H1 (cell line): ENCODE results near the gene CEP68. TPM values are rescaled to one million over a fixed set of nuclear protein-coding genes. Genes with fewer than 3 reads are reported as not detected.

Source experiments
- CTCF ChIA-PET: fragments of 300-600 bp; sonication (Branson Sonifier 250); formaldehyde crosslinking; loops from one replicate; lab custom pipeline; 2021; ENCODE audit not compliant: partially characterized antibody; lab: Charles Lee
- POLR2A ChIA-PET: fragments of 300-600 bp; sonication (Branson Sonifier 250); formaldehyde crosslinking; loops from one replicate; lab custom pipeline; 2021; ENCODE audit warnings: inconsistent platforms; ENCODE audit not compliant: partially characterized antibody; lab: Charles Lee
- DNase-seq, 2 experiments: peaks; one replicate each; pipeline versions ENCODE4 v3.0.0 to v3.0.0-alpha.2; 2010 to 2022; ENCODE audit warnings: low spot score in 2 of 2, low read depth in 1 of 2, mixed read lengths in 1 of 2
- FAIRE-seq: peaks from 2 replicates; lab custom pipeline; 2011; peaks lifted over from hg19 to GRCh38; lab: Jason Lieb, UNC
- H2AFZ ChIP-seq: 2 replicates; pipeline ENCODE4 v1.8.1; 2012; ENCODE audit warnings: low read length, inconsistent platforms
- H2AK5ac ChIP-seq: 2 replicates; pipeline ENCODE4 v1.6.1; 2013; ENCODE audit warnings: low read depth, low read length
- H2BK120ac ChIP-seq: replicated peaks from 2 replicates; pipeline ENCODE3; 2013; ENCODE audit warnings: low read depth, low read length, inconsistent platforms
- H2BK12ac ChIP-seq: 2 replicates; pipeline ENCODE4 v1.6.1; 2013; ENCODE audit warnings: low read depth, low read length
- H2BK15ac ChIP-seq: 2 replicates; pipeline ENCODE4 v1.6.1; 2013; ENCODE audit warnings: low read length
- H2BK20ac ChIP-seq: 2 replicates; pipeline ENCODE4 v1.6.1; 2013; ENCODE audit warnings: low read length
- H2BK5ac ChIP-seq: 2 replicates; pipeline ENCODE4 v1.6.1; 2013; ENCODE audit warnings: low read depth, low read length
- H3K14ac ChIP-seq: 2 replicates; pipeline ENCODE4 v1.6.1; 2013; ENCODE audit warnings: inconsistent platforms; ENCODE audit not compliant: insufficient read length
- H3K18ac ChIP-seq: 2 replicates; pipeline ENCODE4 v1.6.1; 2013; ENCODE audit warnings: low read length; ENCODE audit errors: extremely low read depth
- H3K23ac ChIP-seq: 2 replicates; pipeline ENCODE4 v1.6.1; 2013; ENCODE audit warnings: inconsistent platforms; ENCODE audit not compliant: insufficient read length
- H3K23me2 ChIP-seq: 2 replicates; pipeline ENCODE4 v1.6.1; 2013; ENCODE audit warnings: low read depth, low read length
- H3K27ac ChIP-seq: 2 replicates; pipeline ENCODE4 v1.6.1; 2011; ENCODE audit warnings: low read depth, low read length, inconsistent platforms
- H3K27me3 ChIP-seq, 4 experiments: replicated peaks in 1 of 4; 1 replicate in 1 of 4; 2 replicates in 3 of 4; pipeline versions ENCODE4 v1.6.1 to v1.8.1; 2011 to 2013; ENCODE audit warnings: low read length in 3 of 4, mild to moderate bottlenecking in 3 of 4, inconsistent platforms in 2 of 4, mixed read lengths in 2 of 4, moderate library complexity in 1 of 4; ENCODE audit not compliant: control insufficient read depth in 3 of 4, insufficient read depth in 3 of 4; ENCODE audit errors: extremely low read depth in 1 of 4
- H3K36me3 ChIP-seq, 4 experiments: 2 replicates each; pipeline versions ENCODE4 v1.6.1 to v1.8.1; 2011 to 2013; ENCODE audit warnings: mild to moderate bottlenecking in 4 of 4, low read length in 3 of 4, moderate library complexity in 2 of 4, control low read depth in 1 of 4, inconsistent platforms in 1 of 4; ENCODE audit not compliant: insufficient read depth in 4 of 4, control insufficient read depth in 2 of 4
- H3K4ac ChIP-seq: replicated peaks from 2 replicates; pipeline ENCODE3; 2013; ENCODE audit warnings: low read length, low read depth, mixed read lengths, inconsistent platforms; ENCODE audit not compliant: insufficient read length
- H3K4me1 ChIP-seq, 4 experiments: replicated peaks in 1 of 4; 1 replicate in 1 of 4; 2 replicates in 3 of 4; pipeline versions ENCODE4 v1.6.1 to v1.8.1; 2011 to 2013; ENCODE audit warnings: low read length in 3 of 4, inconsistent platforms in 2 of 4, mixed read lengths in 1 of 4; ENCODE audit not compliant: insufficient read depth in 4 of 4, control insufficient read depth in 3 of 4
- H3K4me2 ChIP-seq, 2 experiments: 2 replicates each; pipeline versions ENCODE4 v1.6.1 to v1.8.1; 2011 to 2013; ENCODE audit warnings: low read depth in 2 of 2, low read length in 2 of 2, control low read depth in 1 of 2, inconsistent platforms in 1 of 2, mild to moderate bottlenecking in 1 of 2; ENCODE audit not compliant: insufficient read depth in 1 of 2
- H3K4me3 ChIP-seq, 4 experiments: fragments of 200-600, 300-600 bp in 1 of 4; sonication (generic), shearing (Covaris generic), sonication (Bioruptor Twin) in 1 of 4; 2 replicates each; pipeline versions ENCODE4 v1.5.1 to v1.8.1; 2011 to 2016; ENCODE audit warnings: low read length in 4 of 4, low read depth in 3 of 4, control low read depth in 2 of 4, inconsistent platforms in 2 of 4, mild to moderate bottlenecking in 2 of 4, mixed read lengths in 1 of 4, moderate library complexity in 1 of 4; ENCODE audit not compliant: insufficient read depth in 2 of 4; ENCODE audit errors: extremely low read depth in 1 of 4
- H3K56ac ChIP-seq: replicated peaks from 2 replicates; pipeline ENCODE3; 2013; ENCODE audit warnings: low read depth, mild to moderate bottlenecking, mixed read lengths, low read length, inconsistent platforms; ENCODE audit not compliant: insufficient read length
- H3K79me1 ChIP-seq: 2 replicates; pipeline ENCODE4 v1.6.1; 2013; ENCODE audit warnings: low read depth, low read length, control low read depth
- H3K79me2 ChIP-seq, 2 experiments: 2 replicates each; pipeline versions ENCODE4 v1.6.1 to v1.8.1; 2012 to 2013; ENCODE audit warnings: low read length in 2 of 2, mild to moderate bottlenecking in 2 of 2, inconsistent platforms in 1 of 2; ENCODE audit not compliant: insufficient read depth in 2 of 2, control insufficient read depth in 1 of 2
- H3K9ac ChIP-seq, 4 experiments: replicated peaks in 1 of 4; 1 replicate in 1 of 4; 2 replicates in 3 of 4; pipeline versions ENCODE4 v1.6.1 to v1.8.1; 2011 to 2013; ENCODE audit warnings: low read depth in 3 of 4, low read length in 3 of 4, control low read depth in 2 of 4, mild to moderate bottlenecking in 2 of 4, moderate library complexity in 2 of 4, inconsistent platforms in 1 of 4; ENCODE audit errors: extremely low read depth in 1 of 4
- H3K9me3 ChIP-seq, 2 experiments: 2 replicates each; pipeline versions ENCODE4 v1.6.1 to v1.8.1; 2012 to 2013; ENCODE audit warnings: mild to moderate bottlenecking in 2 of 2, moderate library complexity in 2 of 2, control low read depth in 1 of 2, inconsistent platforms in 1 of 2, low read depth in 1 of 2, low read length in 1 of 2, mixed read lengths in 1 of 2; ENCODE audit not compliant: insufficient read depth in 2 of 2
- H4K20me1 ChIP-seq, 2 experiments: replicated peaks in 1 of 2; 2 replicates each; pipeline versions ENCODE3 to v1.8.1; 2011 to 2013; ENCODE audit warnings: inconsistent platforms in 2 of 2, low read length in 2 of 2, mild to moderate bottlenecking in 1 of 2; ENCODE audit not compliant: insufficient read depth in 2 of 2, control insufficient read depth in 1 of 2
- H4K5ac ChIP-seq: 2 replicates; pipeline ENCODE4 v1.6.1; 2013; ENCODE audit warnings: low read length, low read depth, mixed read lengths, inconsistent platforms; ENCODE audit not compliant: insufficient read length
- H4K8ac ChIP-seq: 2 replicates; pipeline ENCODE4 v1.8.0; 2013; ENCODE audit warnings: mild to moderate bottlenecking, moderate library complexity, low read length, inconsistent platforms; ENCODE audit not compliant: insufficient read depth; ENCODE audit errors: extremely low read depth
- H4K91ac ChIP-seq: replicated peaks from 2 replicates; pipeline ENCODE3; 2013; ENCODE audit warnings: low read length, mixed read lengths, inconsistent platforms; ENCODE audit not compliant: insufficient read length
- EZH2 ChIP-seq: fragments of 200-600 bp; sonication (generic); IDR thresholded peaks from 2 replicates; pipeline ENCODE4 v1.7.1; 2012; ENCODE audit warnings: low read depth, mild to moderate bottlenecking, moderate library complexity, low read length, inconsistent platforms; ENCODE audit not compliant: severe bottlenecking
- NANOG ChIP-seq: IDR thresholded peaks from 2 replicates; pipeline ENCODE4 v1.6.1; 2011; ENCODE audit warnings: low read length, low read depth, mild to moderate bottlenecking, inconsistent platforms; ENCODE audit not compliant: insufficient read depth, poor library complexity, severe bottlenecking
- POU5F1 ChIP-seq: IDR thresholded peaks from 2 replicates; pipeline ENCODE4 v1.6.1; 2011; ENCODE audit warnings: low read depth, mild to moderate bottlenecking, low read length, moderate library complexity
- RXRA ChIP-seq: IDR thresholded peaks from 2 replicates; pipeline ENCODE4 v1.6.1; 2011; ENCODE audit warnings: low read depth, mild to moderate bottlenecking, low read length, moderate library complexity; ENCODE audit not compliant: insufficient read depth
- SP4 ChIP-seq: IDR thresholded peaks from 2 replicates; pipeline ENCODE4 v1.6.1; 2012; ENCODE audit warnings: low read length, inconsistent platforms
- TCF12 ChIP-seq: IDR thresholded peaks from 2 replicates; pipeline ENCODE4 v1.6.1; 2011; ENCODE audit warnings: low read depth, mild to moderate bottlenecking, low read length
- ZNF274 ChIP-seq: IDR thresholded peaks from 2 replicates; pipeline ENCODE4 v1.7.0; 2012; ENCODE audit warnings: low read length, borderline replicate concordance; ENCODE audit errors: extremely low read depth
- WGBS, 2 experiments: shearing (Covaris generic) in 1 of 2; methylation state at CpG; one replicate each; pipeline versions ENCODE4 v1.1.6 to v1.1.7; 2013 to 2015; ENCODE audit warnings: low lambda C conversion rate in 2 of 2, mixed read lengths in 2 of 2, inconsistent platforms in 1 of 2, low coverage in 1 of 2, missing lambda C conversion rate in 1 of 2; ENCODE audit not compliant: insufficient replicate concordance in 2 of 2, insufficient coverage in 1 of 2, insufficient read length in 1 of 2; ENCODE audit errors: extremely low coverage in 1 of 2, missing lambda C conversion rate in 1 of 2; 5-methylcytosine and 5-hydroxymethylcytosine counted together
- polyA plus RNA-seq, 7 experiments: library from polyadenylated mRNA; depleted of rRNA in 3 of 7; stranded (reverse) in 5 of 7; unstranded in 2 of 7; fragments of >200 nt in 5 of 7; fragments of 200-250 nt in 2 of 7; gene quantifications; 1 replicate in 5 of 7; 2 replicates in 1 of 7; 4 replicates in 1 of 7; pipeline versions ENCODE4 v1.2.1 to v1.2.3, GENCODE V29; 2011 to 2013; ENCODE audit warnings: missing spikeins in 2 of 7, mixed read lengths in 2 of 7
- total RNA-seq: library from RNA; stranded (reverse); fragmentation: NEBNext Ultra II Directional; extraction: Animal tissue kit (Norgen Biotek cat#: 25700); gene quantifications from 2 replicates; pipeline ENCODE4 v1.2.1, GENCODE V29; 2021
- TF ChIP-seq, protein P1 (sequence below): IDR thresholded peaks from 2 replicates; pipeline ENCODE4 v1.6.1; 2012; ENCODE audit warnings: inconsistent platforms

CEP68 gene
- total and polyA plus RNA-seq, 2 of the 8 experiments (the other 6 are each of a cell fraction or from before 2014, with no cell fraction given), result 23.2 to 24.7 TPM

DNA sequence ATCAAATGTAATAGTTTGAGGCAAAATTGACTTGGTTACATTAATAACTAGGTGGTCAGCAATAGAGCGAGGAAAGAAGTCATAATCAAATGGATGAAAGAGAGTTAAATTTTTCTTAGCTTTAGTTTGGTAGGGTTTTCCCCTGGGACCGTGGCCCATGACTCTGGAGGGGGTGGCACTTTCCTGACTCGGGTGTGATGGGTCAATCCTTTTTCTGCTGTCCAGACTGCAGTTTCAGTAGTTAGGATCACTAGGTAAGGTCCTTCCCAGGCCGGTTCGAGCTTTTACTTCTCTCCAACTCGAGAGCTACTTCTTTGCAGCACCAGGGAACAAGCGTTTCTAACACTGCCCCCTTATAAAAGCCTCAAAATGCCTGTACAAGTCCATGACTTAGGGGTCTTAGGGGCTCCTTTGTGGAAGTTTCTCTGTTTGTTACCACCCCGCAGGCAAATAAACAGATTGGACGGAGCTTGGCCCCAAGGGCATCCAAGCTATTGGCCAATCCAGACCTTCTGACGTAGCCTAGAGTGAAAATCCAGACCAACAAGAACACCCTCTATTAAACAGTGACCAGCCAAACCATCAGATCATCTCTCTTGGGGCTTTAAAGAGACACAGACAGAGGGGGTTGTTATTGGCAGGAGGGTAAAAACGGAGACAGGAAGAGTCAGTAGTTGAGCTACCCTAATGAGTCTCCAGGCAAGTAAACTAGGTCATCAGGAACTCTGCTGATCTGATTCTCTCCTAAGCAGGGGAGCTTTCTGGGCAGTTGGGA, 9.4 kb upstream of the CEP68 start:
- DNase-seq (no peak), FAIRE-seq (no peak)
- Histone ChIP-seq H2AK5ac (no peak overlapping the region; the same call in 1 of the 2 replicates), H3K9me3 (peaks cover 10 to 12% of the 10 kb centered on the region in 2 experiments), H2BK20ac (peak overlapping the region; percentile 66; the same call in 1 of the 2 replicates), H2BK12ac (no peak overlapping the region), H3K27ac (no peak overlapping the region), H4K91ac (no peak overlapping the region), H3K36me3 (peaks cover 0 to 27% (median 3%) of the 10 kb centered on the region in 4 experiments; a peak in 6 of 8 replicates), H4K20me1 (no peaks in the 10 kb centered on the region), H3K23ac (no peak overlapping the region), H4K8ac (no peak overlapping the region), H2BK5ac (no peak overlapping the region; the same call in 1 of the 2 replicates), H2BK120ac (no peak overlapping the region), H4K5ac (no peak overlapping the region), H3K18ac (no peak overlapping the region), H3K4me3 (no peak overlapping the region), H3K56ac (no peak overlapping the region), H2AFZ (no peak overlapping the region), H3K79me1 (no peaks in the 10 kb centered on the region), H3K79me2 (no peaks in the 10 kb centered on the region), H3K4me2 (no peak overlapping the region), H2BK15ac (no peak overlapping the region), H3K14ac (no peak overlapping the region), H3K23me2 (no peaks in the 10 kb centered on the region), H3K9ac (no peak overlapping the region), H3K27me3 (no peaks in the 10 kb centered on the region), H3K4me1 (peaks cover 5 to 13% (median 8%) of the 10 kb centered on the region in 4 experiments; a peak in 6 of 7 replicates), H3K4ac (no peak overlapping the region)
- CTCF ChIA-PET, result interaction anchor here (0.5 to 4.3 kb wide), 7 partner anchors 8 to 559 kb away, joined by 3 to 16 read pairs (median 3); no protein-coding TSS in a partner anchor
- TF ChIP-seq TCF12 (no peak), POU5F1 (no peak), NANOG (no peak), SP4 (no peak), EZH2 (no peak), ZNF274 (no peak), RXRA (no peak)
- TF ChIP-seq, protein P1, sequence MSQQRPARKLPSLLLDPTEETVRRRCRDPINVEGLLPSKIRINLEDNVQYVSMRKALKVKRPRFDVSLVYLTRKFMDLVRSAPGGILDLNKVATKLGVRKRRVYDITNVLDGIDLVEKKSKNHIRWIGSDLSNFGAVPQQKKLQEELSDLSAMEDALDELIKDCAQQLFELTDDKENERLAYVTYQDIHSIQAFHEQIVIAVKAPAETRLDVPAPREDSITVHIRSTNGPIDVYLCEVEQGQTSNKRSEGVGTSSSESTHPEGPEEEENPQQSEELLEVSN, result no peak
- WGBS, 2 experiments, result 92% methylated on average over 11 of the region's 11 CpGs; no CpG with 5 or more reads in 1 of the 2 experiments
- POLR2A ChIA-PET, result interaction anchor here (1.0 to 9.5 kb wide), 4 partner anchors 10 to 59 kb away, joined by 3 to 84 read pairs (median 4); partner anchors contain the start of gene CEP68
